HG02970 (cell line): ENCODE measurements around the gene NPHS2.
"Not testable (repeated sequence)": the region's sequence is repeated elsewhere in the genome, so short reads cannot be mapped to it uniquely, and the experiment has no call there.

ENCODE experiments used
- ATAC-seq: cut with Tn5 transposase; IDR thresholded peaks from one replicate; pipeline ENCODE4 v1.9.1; 2021; ENCODE audit warnings: mild to moderate bottlenecking, moderate library complexity, moderate number of reproducible peaks; ENCODE audit not compliant: unreplicated experiment, low FRiP score

Gene NPHS2

DNA sequence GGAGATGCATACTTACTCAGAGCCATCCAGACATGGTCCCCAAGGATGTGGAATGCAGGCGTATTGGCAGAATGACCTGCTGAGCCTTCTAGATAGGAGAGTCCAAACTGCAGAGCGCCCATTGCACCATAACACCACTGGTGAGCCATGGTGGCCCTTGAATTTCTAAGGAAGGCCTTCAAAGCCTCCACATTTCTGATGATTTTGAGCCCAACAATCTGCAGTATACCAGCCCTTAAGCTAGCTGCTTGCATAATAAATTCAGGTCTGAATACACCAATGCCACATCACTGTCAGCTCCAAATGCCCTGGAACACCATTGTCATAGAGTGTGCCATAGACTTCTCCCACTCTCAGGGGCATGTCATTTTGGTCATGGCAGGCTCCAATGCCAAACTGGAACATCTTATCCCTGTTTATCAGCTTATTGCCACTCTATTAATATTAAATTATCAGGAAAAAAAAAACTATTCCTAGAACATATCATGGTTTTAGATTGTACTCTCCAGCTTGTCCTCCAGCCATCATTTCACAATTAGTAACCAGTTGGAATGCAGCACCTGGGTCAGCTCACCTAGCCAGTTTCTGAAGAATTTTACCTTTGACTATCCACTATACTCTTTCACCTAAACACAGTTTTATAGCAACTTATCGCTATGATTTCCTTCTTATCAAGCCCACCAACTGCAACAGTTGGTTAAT is 26.9 kb downstream of the NPHS2 start:
- no peak for ATAC-seq

DNA sequence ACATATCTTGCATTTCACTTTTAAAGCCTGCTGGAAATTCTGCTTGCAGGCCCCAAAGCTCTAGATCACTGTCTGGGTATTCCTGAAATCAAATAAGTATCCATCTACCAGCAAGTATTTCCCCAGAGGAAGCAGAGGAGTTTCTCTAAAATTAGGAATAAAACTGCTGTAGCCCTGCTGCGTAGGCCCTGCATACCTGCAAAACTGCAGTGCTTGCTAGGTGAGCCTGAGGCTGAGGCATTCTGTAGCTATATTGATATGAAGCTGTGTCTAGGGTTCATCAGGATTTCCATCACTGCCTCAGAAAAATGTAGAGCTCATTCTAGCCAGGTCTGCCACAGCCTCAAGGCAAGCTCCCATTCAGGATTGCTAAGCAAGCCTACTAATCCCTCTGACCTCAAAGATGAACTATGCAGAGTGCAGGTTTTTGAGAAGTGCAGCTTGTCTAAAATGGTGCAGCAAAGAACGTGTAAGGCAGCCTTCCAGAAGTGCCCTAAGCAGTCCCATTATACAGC is 28.7 kb downstream of the NPHS2 start:
- no peak for ATAC-seq

GRCh38 chr1:179545321-179545720 is 30.4 kb downstream of the NPHS2 start:
- ATAC-seq = no peak

- no peak for ATAC-seq
Measured at GRCh38 chr1:179541774-179542173, 34.0 kb downstream of the NPHS2 start.

DNA sequence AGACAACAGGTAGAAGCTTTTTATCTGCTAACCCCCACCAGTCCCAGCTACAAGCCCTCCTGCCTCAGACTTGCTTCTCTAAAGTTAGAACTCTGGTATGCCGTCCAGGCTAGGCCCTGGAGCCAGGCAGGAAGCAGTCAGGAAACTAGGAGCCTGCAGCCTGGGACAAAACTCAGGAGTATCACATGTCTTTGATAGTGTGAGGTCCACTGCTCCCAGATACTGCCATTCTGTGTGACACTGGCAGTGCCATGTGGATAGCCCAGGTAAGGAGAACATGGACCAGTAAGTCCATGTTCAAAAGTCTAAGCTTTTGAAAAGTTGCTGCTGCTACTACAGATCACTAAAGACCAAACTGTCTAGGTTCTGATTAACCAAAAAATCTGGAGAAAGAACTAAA is 45.4 kb downstream of the NPHS2 start:
- no peak for ATAC-seq

DNA sequence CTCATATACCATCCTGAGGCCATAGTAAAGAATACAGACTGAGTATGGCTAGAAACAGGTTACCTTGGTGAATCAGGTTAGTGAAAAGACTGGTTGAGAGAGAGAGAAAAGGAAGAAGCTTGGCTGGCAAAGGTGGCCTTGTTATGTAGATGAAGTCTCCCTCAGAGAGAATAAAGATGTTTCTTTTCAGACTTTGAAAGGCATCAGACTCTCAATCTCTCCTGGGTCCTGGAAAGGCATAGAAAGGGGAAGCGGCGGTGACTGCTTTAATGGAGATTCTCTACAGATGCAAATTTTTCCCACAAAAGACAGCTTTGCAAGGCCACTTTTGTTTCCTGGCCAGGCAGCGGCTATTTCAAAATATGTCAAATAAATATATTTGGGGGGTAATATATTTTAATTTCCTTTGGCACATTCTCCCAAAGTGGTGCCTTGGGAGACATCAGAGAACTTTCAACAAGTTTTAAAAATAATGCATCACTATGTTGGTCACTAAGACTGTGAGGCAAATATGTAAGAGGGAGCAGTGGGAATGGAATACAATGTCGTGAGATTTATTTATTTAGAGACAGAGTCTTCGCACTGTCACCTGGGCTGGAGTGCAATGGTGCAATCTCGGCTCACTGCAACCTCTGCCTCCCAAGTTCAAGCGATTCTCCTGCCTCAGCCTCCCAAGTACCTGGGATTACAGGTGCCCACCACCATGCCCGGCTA is 46.1 kb downstream of the NPHS2 start:
- no peak for ATAC-seq

DNA sequence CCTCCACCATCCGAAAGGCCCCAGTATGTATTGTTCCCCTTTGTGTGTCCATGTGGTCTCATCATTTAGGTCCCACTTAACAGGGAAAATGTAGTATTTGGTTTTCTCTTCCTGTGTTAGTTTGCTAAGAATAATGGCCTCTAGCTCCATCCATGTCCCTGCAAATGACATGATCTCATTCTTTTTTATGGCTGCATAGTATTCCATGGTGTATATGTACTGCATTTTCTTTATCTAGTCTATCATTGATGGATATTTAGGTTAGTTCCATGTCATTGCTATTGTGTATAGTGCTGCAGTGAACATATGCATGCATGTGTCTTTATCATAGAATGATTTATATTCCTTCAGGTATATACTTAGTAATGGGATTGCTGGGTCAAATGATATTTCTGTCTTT is 57.2 kb downstream of the NPHS2 start:
- ATAC-seq = not testable (repeated sequence)

DNA sequence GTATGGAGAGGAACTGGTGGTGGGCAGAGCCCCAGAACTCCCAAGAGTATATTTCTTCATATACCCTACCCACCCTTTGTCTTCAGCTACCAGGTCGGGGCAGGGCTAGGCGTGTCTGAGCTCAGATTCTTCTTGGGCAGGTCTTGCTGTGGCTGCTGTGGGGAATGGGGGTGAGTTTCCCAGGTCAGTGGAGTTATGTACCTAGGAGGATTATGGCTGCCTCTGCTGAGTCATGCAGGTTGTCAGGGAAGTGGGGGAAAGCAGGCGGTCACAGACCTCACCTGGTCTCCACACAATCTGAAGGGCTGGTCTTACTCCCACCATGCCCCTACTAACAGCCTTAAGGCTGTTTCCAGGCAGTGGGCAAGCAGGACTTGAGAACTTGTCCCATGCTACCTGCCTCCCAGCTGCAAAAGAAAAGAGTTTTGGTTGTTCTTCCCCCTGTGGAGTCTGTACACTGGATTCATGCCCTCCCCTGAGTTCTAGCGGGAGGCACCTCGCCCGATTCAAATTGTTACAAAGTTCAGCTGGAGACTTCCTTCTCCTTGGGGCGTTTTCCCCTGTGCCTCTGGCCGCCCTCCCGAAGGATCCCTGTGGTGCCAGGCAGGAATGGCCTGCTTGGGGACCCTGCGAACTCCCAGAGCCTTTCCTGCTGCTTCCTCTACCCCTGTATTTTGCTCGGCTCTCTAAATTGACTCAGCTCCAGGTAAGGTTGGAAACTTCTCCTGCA is 58.6 kb downstream of the NPHS2 start:
- ATAC-seq = no peak

DNA sequence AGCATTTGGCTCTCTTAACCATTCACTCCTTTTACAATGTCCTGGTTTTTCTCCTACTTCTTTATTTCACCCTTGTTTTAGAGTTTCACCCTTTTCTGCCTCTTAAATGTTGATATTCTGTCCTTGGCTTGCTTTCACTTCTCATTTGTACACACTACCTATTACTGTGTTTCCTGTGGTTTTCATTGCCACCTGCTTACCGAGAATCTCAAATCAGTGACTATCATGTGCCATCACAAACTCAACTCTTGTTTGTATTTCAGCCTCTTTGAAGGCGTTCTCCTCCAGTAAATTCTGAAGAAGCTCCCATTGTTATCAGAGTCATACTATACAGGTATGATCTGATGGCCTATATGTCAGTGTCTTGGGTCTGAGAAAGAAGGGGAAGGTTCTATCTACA is 65.7 kb downstream of the NPHS2 start:
- no peak for ATAC-seq

GRCh38 chr1:179509384-179509783 is 66.4 kb downstream of the NPHS2 start:
- ATAC-seq = no peak

GRCh38 chr1:179506199-179506598 is 69.5 kb downstream of the NPHS2 start:
- no peak for ATAC-seq
